Measurements from ENCODE around the gene TLE3. TPM values are rescaled to one million over a fixed set of nuclear protein-coding genes. Genes with fewer than 3 reads are reported as not detected.
A peak's percentile ranks its signal among the peaks of the same experiment; 100 is the strongest.

The TLE3 gene
- total and polyA plus RNA-seq, 4 experiments from 2014 or later = 3.6 to 121 (median 69.9) TPM

DNA sequence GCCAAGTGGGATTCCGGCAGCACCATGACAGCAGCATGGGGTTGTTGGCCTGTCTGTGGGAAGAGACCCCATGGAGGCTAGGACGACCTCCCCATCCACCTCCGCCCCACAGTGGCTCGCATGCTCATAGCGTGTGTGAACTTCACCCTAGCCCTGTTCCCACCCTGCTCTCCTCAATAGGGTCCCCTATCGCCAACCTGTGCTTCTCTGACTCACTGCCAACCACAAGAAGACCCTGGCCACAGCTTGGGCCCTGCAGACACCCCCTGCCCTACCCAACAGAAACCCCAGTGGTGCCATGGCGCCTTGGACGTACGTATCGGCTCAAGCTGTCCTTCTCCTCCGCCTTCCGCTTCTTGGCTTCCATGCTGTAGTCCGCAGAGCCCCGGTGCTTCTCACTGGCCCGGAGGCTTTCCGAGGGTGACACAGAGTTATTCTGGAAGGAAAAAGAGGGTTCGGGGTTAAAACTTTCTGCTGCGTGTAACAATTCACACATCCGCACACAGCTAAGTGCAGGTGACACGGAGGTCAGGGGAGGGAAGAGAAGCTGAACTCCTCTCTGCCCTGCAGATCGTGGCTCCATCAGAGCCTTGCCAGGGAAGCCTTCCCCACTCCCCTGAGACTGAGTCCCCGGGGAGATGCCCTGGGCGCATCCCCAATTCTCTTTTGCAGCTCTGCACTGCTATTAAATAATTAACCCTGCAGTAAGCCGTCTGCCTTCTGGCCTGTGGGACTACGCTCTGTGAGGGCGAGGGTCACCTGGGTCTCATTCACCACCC, 37.3 kb downstream of the TLE3 start:
- Mint-ChIP-seq H3K4me3 (no peak overlapping the region), H3K27me3 (no peaks in the 10 kb centered on the region), H3K36me3 (peaks cover 46 to 84% of the 10 kb centered on the region in 2 donors), H3K9me3 (no peaks in the 10 kb centered on the region), H3K27ac (peak overlapping the region in 2 of 7 donors; percentile 46 to 48), H3K4me1 (peaks cover 0 to 2% (median 0%) of the 10 kb centered on the region in 4 donors)
- ChIA-PET POLR2A (ENCODE audit: partially characterized antibody) (no interaction called here), CTCF (ENCODE audit: partially characterized antibody) (no interaction called here)
- H3K4me1 ChIP-seq (ENCODE audit: insufficient read depth, low read length) = no peaks in the 10 kb centered on the region
- H3K9me3 ChIP-seq (ENCODE audit: control insufficient read depth in 1 of 2, low read length in 2 of 2) = no peaks in the 10 kb centered on the region
- intact Hi-C loops (cut with micrococcal nuclease) = no loop called here
- H3K27me3 ChIP-seq (ENCODE audit: insufficient read depth, low read length) = no peaks in the 10 kb centered on the region
- no peak overlapping the region for H3K27ac ChIP-seq (ENCODE audit: low read depth, low read length)
- H3K36me3 ChIP-seq (ENCODE audit: insufficient read depth, low read length) = peaks cover 98% of the 10 kb centered on the region
- no peak overlapping the region for H3K4me3 ChIP-seq (ENCODE audit: low read length in 2 of 2)
- no peak for DNase-seq

GRCh38 chr15:70059476-70060213, 38.1 kb downstream of the TLE3 start:
- Histone ChIP-seq H3K27me3 (ENCODE audit: insufficient read depth, low read length) (no peaks in the 10 kb centered on the region), H3K9me3 (ENCODE audit: control insufficient read depth in 1 of 2, low read length in 2 of 2) (no peaks in the 10 kb centered on the region), H3K36me3 (ENCODE audit: insufficient read depth, low read length) (peaks cover 98% of the 10 kb centered on the region), H3K4me1 (ENCODE audit: insufficient read depth, low read length) (no peaks in the 10 kb centered on the region), H3K4me3 (ENCODE audit: low read length in 2 of 2) (no peak overlapping the region), H3K27ac (ENCODE audit: low read depth, low read length) (no peak overlapping the region)
- Mint-ChIP-seq H3K36me3 (peaks cover 53 to 86% of the 10 kb centered on the region in 2 donors), H3K4me1 (no peaks in the 10 kb centered on the region), H3K4me3 (peak overlapping the region in 1 of 8 donors; percentile 20), H3K9me3 (no peaks in the 10 kb centered on the region), H3K27me3 (no peaks in the 10 kb centered on the region), H3K27ac (peak overlapping the region in 5 of 7 donors; percentile 38 to 75 (median 55))
- ChIA-PET CTCF (ENCODE audit: partially characterized antibody) (no interaction called here), POLR2A (ENCODE audit: partially characterized antibody) (no interaction called here)
- intact Hi-C loops (cut with micrococcal nuclease) = no loop called here
- no peak for DNase-seq

DNA sequence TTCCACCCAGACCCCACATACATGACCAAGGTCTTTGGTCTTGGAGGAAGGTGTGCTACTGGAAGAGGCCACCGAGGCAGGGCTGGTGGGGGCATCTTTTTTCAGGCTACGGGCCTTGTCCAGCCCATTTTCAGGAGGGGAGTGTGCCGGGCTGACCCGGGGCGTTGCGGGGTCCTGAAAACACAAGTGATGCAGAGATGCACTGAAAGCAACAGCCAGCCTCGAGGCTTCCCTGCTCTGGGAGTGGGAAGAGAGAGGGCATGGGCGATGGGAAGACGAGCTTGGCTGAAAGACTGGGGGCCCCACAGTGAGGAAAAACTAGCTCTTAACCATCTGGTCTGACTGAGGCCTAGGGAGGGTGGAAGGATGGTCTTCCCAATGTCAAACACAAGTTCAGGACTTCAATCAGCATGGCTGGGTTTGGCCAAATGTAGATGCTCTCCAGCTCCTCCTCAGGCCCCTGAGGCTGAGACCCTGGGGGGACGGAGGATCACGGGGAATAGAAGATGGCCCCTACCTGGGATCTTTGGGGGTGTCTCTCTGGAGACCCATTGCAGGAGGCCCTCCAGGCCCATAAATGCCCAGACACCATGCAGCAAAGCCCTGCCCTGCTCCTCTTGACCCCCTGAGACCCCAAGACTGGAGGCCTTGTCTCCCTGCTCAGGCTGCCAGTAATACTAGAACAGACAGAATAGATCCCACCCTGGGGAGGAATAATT, 38.9 kb downstream of the TLE3 start:
- no peaks in the 10 kb centered on the region for H3K4me1 ChIP-seq (ENCODE audit: insufficient read depth, low read length)
- H3K27ac Mint-ChIP-seq = peak overlapping the region in 5 of 7 donors; percentile 53 to 75 (median 60)
- H3K27me3 Mint-ChIP-seq = no peaks in the 10 kb centered on the region
- peaks cover 98% of the 10 kb centered on the region for H3K36me3 ChIP-seq (ENCODE audit: insufficient read depth, low read length)
- CTCF ChIA-PET (ENCODE audit: partially characterized antibody) = no interaction called here
- POLR2A ChIA-PET (ENCODE audit: partially characterized antibody) = no interaction called here
- intact Hi-C loops (cut with micrococcal nuclease) = no loop called here
- no peaks in the 10 kb centered on the region for H3K27me3 ChIP-seq (ENCODE audit: insufficient read depth, low read length)
- H3K27ac ChIP-seq (ENCODE audit: low read depth, low read length) = no peak overlapping the region
- H3K9me3 Mint-ChIP-seq = no peaks in the 10 kb centered on the region
- H3K4me1 Mint-ChIP-seq = no peaks in the 10 kb centered on the region
- no peak overlapping the region for H3K4me3 ChIP-seq (ENCODE audit: low read length in 2 of 2)
- peaks cover 57 to 88% of the 10 kb centered on the region in 2 donors for H3K36me3 Mint-ChIP-seq
- H3K9me3 ChIP-seq (ENCODE audit: control insufficient read depth in 1 of 2, low read length in 2 of 2) = no peaks in the 10 kb centered on the region
- DNase-seq = no peak
- H3K4me3 Mint-ChIP-seq = no peak overlapping the region

- CTCF ChIA-PET (ENCODE audit: partially characterized antibody) = no interaction called here
- H3K27me3 Mint-ChIP-seq = no peaks in the 10 kb centered on the region
- Histone ChIP-seq H3K27ac (ENCODE audit: low read depth, low read length) (no peak overlapping the region), H3K36me3 (ENCODE audit: insufficient read depth, low read length) (peaks cover 98% of the 10 kb centered on the region), H3K27me3 (ENCODE audit: insufficient read depth, low read length) (no peaks in the 10 kb centered on the region), H3K4me3 (ENCODE audit: low read length in 2 of 2) (no peak overlapping the region), H3K9me3 (ENCODE audit: control insufficient read depth in 1 of 2, low read length in 2 of 2) (no peaks in the 10 kb centered on the region), H3K4me1 (ENCODE audit: insufficient read depth, low read length) (no peaks in the 10 kb centered on the region)
- H3K4me1 Mint-ChIP-seq = peaks cover 0 to 3% (median 0%) of the 10 kb centered on the region in 4 donors
- H3K4me3 Mint-ChIP-seq = no peak overlapping the region
- intact Hi-C loops (cut with micrococcal nuclease) = no loop called here
- POLR2A ChIA-PET (ENCODE audit: partially characterized antibody) = interaction anchor here (0.6 kb wide), 1 partner anchor 202 kb away, joined by 3 read pairs; no protein-coding TSS in a partner anchor
- no peaks in the 10 kb centered on the region for H3K9me3 Mint-ChIP-seq
- H3K27ac Mint-ChIP-seq = peak overlapping the region in 1 of 7 donors; percentile 55
- DNase-seq = no peak
- H3K36me3 Mint-ChIP-seq = peaks cover 57 to 88% of the 10 kb centered on the region in 2 donors
Measured at GRCh38 chr15:70057931-70058641, 39.6 kb downstream of the TLE3 start.

GRCh38 chr15:70056091-70056680, 41.5 kb downstream of the TLE3 start:
- H3K9me3 ChIP-seq (ENCODE audit: control insufficient read depth in 1 of 2, low read length in 2 of 2) = no peaks in the 10 kb centered on the region
- peaks cover 0 to 3% (median 0%) of the 10 kb centered on the region in 4 donors for H3K4me1 Mint-ChIP-seq
- no peak overlapping the region for H3K27ac ChIP-seq (ENCODE audit: low read depth, low read length)
- no peak overlapping the region for H3K4me3 ChIP-seq (ENCODE audit: low read length in 2 of 2)
- H3K36me3 ChIP-seq (ENCODE audit: insufficient read depth, low read length) = peaks cover 95% of the 10 kb centered on the region
- no peaks in the 10 kb centered on the region for H3K27me3 Mint-ChIP-seq
- intact Hi-C loops (cut with micrococcal nuclease) = no loop called here
- CTCF ChIA-PET (ENCODE audit: partially characterized antibody) = no interaction called here
- H3K9me3 Mint-ChIP-seq = no peaks in the 10 kb centered on the region
- no peak overlapping the region for H3K4me3 Mint-ChIP-seq
- no peak overlapping the region for H3K27ac Mint-ChIP-seq
- no peak for DNase-seq
- peaks cover 64 to 90% of the 10 kb centered on the region in 2 donors for H3K36me3 Mint-ChIP-seq
- POLR2A ChIA-PET (ENCODE audit: partially characterized antibody) = no interaction called here
- H3K4me1 ChIP-seq (ENCODE audit: insufficient read depth, low read length) = no peaks in the 10 kb centered on the region
- H3K27me3 ChIP-seq (ENCODE audit: insufficient read depth, low read length) = no peaks in the 10 kb centered on the region

- intact Hi-C loops (cut with micrococcal nuclease) = no loop called here
- no peaks in the 10 kb centered on the region for H3K27me3 Mint-ChIP-seq
- no peaks in the 10 kb centered on the region for H3K9me3 ChIP-seq (ENCODE audit: control insufficient read depth in 1 of 2, low read length in 2 of 2)
- peaks cover 95% of the 10 kb centered on the region for H3K36me3 ChIP-seq (ENCODE audit: insufficient read depth, low read length)
- peak overlapping the region in 1 of 7 donors; percentile 29 for H3K27ac Mint-ChIP-seq
- no peak overlapping the region for H3K27ac ChIP-seq (ENCODE audit: low read depth, low read length)
- no peak for DNase-seq
- no peak overlapping the region for H3K4me3 Mint-ChIP-seq
- ChIA-PET CTCF (ENCODE audit: partially characterized antibody) (no interaction called here), POLR2A (ENCODE audit: partially characterized antibody) (no interaction called here)
- peaks cover 0 to 3% (median 0%) of the 10 kb centered on the region in 4 donors for H3K4me1 Mint-ChIP-seq
- H3K4me1 ChIP-seq (ENCODE audit: insufficient read depth, low read length) = no peaks in the 10 kb centered on the region
- peaks cover 64 to 90% of the 10 kb centered on the region in 2 donors for H3K36me3 Mint-ChIP-seq
- H3K27me3 ChIP-seq (ENCODE audit: insufficient read depth, low read length) = no peaks in the 10 kb centered on the region
- no peak overlapping the region for H3K4me3 ChIP-seq (ENCODE audit: low read length in 2 of 2)
- H3K9me3 Mint-ChIP-seq = no peaks in the 10 kb centered on the region
Measured at GRCh38 chr15:70055601-70056051, 42.1 kb downstream of the TLE3 start.
